Left colon (tissue), 2 donors: ENCODE results near the gene PIK3C2G. TPM values are rescaled to one million over a fixed set of nuclear protein-coding genes. Genes with fewer than 3 reads are reported as not detected.
"Not testable (repeated sequence)": the region's sequence is repeated elsewhere in the genome, so short reads cannot be mapped to it uniquely, and the experiment has no call there.

Source experiments
- ATAC-seq: fragments of 200-7000 bp; cut with Tn5 transposase; one replicate; pipeline ENCODE4 v1.9.1; 2020; ENCODE audit warnings: mild to moderate bottlenecking, moderate library complexity
- DNase-seq, 2 donors: peaks; one replicate each; pipeline ENCODE4 v3.0.0-alpha.2; 2020
- intact Hi-C, 2 donors: fragments of 100-400 bp; cut with DNase I in 1 of 2; cut with micrococcal nuclease in 1 of 2; formaldehyde crosslinking; loops; one replicate each; pipeline versions ENCODE4 v1.11.2 to v1.14.0; 2022; cut with DNase I, micrococcal nuclease
- long read RNA-seq: library from polyadenylated mRNA; unstranded; transcript quantifications from one replicate; pipeline ENCODE4 v2.0.0, GENCODE V29; 2021
- total RNA-seq, 2 donors: library from RNA; stranded (reverse); fragmentation: NEBNext Ultra II Directional; extraction: Animal tissue kit (Norgen Biotek cat#: 25700); gene quantifications; one replicate each; pipeline ENCODE4 v1.2.1, GENCODE V29; 2021
- donor health status: DM: no; HTN: no; CAD: no.
- donor health status: DM: yes; HTN: yes; CAD: no.

Gene PIK3C2G, protein sequence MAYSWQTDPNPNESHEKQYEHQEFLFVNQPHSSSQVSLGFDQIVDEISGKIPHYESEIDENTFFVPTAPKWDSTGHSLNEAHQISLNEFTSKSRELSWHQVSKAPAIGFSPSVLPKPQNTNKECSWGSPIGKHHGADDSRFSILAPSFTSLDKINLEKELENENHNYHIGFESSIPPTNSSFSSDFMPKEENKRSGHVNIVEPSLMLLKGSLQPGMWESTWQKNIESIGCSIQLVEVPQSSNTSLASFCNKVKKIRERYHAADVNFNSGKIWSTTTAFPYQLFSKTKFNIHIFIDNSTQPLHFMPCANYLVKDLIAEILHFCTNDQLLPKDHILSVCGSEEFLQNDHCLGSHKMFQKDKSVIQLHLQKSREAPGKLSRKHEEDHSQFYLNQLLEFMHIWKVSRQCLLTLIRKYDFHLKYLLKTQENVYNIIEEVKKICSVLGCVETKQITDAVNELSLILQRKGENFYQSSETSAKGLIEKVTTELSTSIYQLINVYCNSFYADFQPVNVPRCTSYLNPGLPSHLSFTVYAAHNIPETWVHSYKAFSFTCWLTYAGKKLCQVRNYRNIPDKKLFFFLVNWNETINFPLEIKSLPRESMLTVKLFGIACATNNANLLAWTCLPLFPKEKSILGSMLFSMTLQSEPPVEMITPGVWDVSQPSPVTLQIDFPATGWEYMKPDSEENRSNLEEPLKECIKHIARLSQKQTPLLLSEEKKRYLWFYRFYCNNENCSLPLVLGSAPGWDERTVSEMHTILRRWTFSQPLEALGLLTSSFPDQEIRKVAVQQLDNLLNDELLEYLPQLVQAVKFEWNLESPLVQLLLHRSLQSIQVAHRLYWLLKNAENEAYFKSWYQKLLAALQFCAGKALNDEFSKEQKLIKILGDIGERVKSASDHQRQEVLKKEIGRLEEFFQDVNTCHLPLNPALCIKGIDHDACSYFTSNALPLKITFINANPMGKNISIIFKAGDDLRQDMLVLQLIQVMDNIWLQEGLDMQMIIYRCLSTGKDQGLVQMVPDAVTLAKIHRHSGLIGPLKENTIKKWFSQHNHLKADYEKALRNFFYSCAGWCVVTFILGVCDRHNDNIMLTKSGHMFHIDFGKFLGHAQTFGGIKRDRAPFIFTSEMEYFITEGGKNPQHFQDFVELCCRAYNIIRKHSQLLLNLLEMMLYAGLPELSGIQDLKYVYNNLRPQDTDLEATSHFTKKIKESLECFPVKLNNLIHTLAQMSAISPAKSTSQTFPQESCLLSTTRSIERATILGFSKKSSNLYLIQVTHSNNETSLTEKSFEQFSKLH (N-terminal part only)
- total RNA-seq = under 1 TPM; 0.56 to 0.89 TPM
- long read RNA-seq = 0 reads

DNA sequence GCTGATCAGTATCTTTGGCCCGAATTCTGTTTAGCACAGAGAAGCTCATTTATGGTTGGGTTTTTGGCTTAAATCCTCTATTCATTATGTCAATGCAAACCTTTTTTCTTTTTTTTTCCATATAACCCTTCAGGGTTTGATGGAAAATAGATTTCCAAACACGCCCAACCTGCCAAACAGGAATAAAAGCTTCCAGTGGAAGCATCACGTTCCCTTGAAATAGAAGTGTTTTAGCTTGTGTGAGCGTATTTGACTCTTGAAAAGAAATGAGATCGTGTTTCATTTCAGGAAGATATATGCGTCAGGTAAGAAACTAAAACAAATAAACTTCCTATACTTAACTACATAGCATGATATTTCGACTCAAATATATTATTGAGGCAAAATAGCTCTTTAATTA is at the start of gene PIK3C2G:
TSS of gene PIK3C2G (plus strand) at position 246 of the 400 bp plus-strand sequence. CDS start 20,564 bp downstream, outside the sequence.
- DNase-seq = no peak
- intact Hi-C loops = no loop called here
- ATAC-seq = no peak

DNA sequence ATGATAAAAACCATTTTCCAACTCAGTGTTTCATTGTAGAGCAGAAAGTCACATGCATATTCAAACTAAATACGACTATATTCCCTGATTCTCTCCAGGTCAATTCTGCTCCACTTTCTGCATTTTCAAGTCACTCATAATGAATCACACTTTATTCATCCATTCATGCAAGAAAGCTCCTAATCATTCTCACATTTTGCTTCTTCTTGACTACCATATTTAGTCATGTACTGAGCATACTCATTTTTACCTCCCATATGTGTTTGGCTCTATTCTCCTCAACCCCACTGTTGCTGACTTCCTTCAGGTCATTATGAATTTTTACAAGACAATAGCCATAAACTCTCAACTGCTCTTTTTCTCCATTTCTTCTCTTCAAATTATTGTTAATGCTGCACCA is 43.4 kb upstream of the PIK3C2G start:
- no peak for DNase-seq
- intact Hi-C loops = no loop called here
- no peak for ATAC-seq

DNA sequence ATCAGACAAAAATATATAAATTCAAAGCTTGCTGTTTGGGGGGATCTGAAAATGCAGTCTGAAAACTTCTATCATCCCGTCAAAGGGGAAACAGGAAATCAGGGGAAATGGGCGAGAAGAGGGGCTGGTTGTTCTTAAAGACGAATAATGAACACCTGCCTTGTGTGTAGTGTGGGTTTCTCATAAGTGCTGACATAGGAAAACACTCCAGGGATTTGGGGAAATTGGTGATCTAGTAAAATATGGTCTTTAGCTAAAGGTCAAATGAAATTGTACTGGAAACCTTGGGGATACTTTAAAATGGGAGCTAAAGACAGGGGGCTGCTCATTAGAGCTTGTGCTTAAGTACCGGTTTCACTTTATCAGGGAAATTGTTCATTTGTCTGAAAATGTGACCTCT is 39.6 kb upstream of the PIK3C2G start:
- intact Hi-C loops = no loop called here
- DNase-seq (no peak), ATAC-seq (no peak)

DNA sequence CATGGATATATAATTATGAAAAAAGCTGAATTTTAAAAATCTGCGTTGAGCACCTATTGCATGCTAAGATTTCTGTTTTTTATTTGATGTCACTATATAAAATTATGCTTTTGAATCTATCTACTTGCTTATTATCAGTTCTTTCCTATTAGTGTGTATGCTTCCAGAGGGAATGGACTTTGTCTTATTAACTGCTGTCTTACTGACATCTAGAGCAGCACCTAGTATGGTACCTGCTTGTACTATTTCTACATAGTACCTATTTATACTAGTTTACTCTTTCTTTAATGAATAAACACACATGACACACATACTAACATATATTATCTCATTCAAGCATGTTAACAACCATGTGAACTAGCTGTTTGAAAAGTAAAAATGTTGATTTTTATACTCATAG is 38.6 kb upstream of the PIK3C2G start:
- intact Hi-C loops = no loop called here
- no peak for ATAC-seq

DNA sequence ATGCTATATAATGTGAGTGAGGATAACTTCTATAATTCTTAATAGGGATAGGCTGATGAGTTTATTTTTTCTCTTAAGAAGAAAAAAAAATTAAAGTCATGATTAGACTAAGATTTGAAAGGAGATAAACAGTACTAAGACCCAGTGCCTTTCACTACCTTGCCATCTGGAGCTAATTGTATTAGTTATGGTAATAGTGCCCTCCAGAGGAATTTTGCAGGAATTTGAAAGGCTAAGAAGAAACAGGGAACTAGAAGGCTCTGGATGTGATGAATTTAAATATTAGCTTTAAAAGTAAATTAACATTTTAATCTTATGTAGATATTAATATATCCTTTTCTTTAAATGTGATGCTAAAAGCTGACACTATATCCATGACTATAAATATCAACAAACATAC is 36.6 kb upstream of the PIK3C2G start:
- ATAC-seq = peak; percentile 71
- intact Hi-C loops = no loop called here
- DNase-seq = no peak

More for the DNA sequence above, 38.6 kb upstream of the PIK3C2G start:
- DNase-seq = no peak

DNA sequence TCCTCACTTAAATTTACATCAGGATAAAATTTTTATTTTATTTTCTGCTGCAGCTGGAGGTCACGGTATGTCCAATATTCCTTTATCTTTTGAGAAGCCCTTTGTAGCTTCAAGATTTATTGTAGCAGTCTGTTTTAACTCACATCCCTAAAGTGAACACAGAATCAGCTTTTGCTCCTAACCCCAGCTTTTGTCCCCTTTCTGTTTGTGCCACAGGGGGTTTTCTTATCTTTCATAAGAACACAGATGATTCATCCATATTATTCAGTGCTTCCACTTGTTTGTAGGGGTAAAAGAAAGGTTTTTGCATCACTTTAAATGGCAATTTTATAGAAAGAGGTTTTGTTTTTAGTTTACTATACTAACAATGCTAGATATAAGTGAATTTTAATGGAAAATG is 21.8 kb upstream of the PIK3C2G start:
- intact Hi-C loops = no loop called here
- DNase-seq (no peak), ATAC-seq (no peak)

DNA sequence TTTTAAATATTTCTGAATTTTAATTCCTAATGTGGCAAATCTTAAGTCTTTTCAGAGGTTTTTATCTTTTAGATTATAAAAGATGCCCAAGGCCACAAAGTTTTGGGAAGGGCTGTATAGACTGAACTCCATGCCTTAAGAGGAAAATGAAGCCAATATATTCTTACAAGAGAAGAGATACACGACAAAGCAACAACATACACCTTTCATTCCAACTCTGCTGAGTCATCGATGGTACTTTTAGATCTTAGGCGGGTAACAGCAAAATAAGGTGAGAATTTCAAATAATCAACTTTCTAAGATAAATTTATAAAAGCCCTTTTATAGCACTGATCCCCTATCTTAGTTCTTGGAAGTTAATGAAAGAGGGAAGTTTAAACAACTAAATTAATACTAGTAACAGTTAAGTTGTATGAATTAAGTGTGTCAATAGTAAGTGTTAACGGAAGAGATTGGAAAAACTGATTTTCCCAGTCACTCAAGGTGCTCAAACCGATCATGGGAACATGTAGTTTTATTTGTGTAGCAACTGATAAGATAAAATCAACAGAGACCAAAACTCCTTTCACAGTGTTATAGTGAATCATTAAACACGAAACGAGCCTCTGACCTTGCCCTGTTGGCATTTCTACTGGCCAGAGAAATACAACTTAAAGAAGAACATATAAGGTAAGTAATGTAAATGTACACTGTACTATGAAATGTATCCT is 18.8 kb upstream of the PIK3C2G start:
- DNase-seq (peak in 1 of 2 donors; percentile 29), ATAC-seq (peak; percentile 97)
- intact Hi-C loops = no loop called here

DNA sequence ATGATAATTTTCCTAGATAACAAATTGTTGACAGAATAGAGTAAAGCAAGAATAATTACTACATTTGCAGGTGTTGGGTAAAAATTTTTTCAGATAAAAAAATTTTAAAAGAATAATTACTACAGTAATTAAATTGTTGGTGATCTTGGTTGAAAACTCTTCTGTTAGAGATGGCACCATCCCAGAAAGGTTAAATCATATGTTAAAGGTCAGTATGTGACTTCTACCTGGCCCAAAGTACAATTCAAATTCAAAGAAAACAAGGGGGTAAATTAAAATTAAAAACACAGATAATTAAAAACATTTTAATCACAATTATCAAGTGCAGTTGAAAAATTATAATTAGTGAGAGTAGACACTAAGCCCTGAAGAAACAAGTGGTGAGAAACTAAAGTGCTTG is 18.1 kb upstream of the PIK3C2G start:
- no peak for DNase-seq
- no peak for ATAC-seq
- intact Hi-C loops = no loop called here

DNA sequence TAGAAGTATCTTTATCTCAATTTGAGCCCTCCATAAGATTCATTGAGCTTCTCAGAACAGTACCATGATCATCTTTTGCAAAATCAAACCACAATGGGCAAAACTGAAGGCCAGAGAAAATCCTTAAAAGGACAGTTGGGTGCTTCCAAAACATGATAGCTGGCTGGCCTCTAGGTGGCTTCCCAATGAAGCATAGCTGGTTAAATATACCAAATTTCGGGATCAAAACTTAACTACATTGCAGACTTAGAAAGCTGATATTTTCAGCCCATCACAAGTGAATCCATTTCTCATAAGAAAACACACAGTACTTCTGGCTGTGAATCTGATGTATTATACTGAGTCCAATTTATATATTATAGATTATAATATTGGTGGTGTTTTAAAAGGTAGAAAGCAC is 15.3 kb upstream of the PIK3C2G start:
- no peak for ATAC-seq
- intact Hi-C loops = no loop called here
- DNase-seq = no peak

DNA sequence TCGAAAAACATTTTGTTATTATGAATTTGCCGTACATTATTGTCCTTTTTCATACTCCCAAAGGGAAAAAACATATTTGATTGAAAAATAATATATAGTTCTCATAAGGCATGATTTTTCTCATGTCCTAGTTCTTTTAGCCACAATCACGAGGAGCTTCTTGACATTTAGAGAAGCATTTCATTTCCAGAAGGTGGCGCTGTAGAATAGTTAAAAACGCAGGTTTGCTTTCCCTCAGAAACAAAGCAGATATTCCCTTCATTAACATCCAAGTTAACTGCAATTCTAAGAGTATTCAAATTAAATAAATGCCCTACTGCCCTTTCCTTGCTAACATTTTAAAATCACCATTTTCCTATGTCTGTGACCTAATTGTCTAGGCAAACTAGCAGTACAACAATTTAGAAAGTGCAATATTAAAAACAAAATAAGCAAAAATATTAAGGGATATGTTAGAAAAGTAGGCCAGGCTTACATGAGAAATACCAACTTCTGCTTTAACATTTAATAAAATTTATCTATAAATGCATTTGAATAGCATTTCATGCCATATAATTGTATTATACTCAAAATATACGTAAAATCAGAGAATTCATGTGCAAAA is 10.9 kb upstream of the PIK3C2G start:
- ATAC-seq (peak; percentile 44), DNase-seq (no peak)
- intact Hi-C loops = no loop called here

DNA sequence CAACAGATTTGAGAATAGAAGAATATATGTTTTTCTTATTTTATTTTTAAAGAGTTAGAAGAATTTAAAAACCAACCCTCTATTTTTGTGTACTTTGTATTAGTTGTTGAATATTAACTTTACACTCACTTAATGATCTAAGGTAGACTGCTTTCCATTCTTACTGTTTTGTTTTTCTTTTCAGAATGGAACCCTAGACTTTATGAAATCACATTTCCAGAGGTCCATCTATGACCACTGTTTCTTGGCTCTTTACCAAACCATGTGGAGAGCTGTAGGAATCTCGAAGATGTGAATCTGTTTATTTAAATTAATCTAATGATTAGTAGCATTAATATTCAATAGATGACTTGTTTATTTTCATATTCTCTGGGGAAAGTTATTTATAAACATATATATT is 7.2 kb upstream of the PIK3C2G start:
- ATAC-seq = no peak
- intact Hi-C loops = no loop called here
- no peak for DNase-seq

DNA sequence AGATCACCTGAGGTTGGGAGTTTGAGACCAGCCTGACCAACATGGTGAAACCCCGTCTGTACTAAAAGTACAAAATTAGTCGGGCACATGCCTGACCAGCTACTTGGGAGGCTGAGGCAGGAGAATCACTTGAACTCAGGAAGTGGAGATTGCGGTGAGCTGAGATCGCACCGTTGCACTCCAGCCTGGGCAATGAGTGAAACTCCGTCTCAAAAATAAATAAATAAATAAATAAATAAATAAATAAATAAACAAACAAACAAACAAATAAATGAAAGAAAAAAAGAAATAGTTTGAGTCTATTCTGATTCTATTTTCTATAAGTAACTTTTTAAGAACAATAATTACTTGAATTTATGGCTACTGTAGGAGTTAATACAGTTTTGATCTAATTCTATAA is 6.3 kb upstream of the PIK3C2G start:
- DNase-seq, ATAC-seq, intact Hi-C loops: not testable (repeated sequence)

DNA sequence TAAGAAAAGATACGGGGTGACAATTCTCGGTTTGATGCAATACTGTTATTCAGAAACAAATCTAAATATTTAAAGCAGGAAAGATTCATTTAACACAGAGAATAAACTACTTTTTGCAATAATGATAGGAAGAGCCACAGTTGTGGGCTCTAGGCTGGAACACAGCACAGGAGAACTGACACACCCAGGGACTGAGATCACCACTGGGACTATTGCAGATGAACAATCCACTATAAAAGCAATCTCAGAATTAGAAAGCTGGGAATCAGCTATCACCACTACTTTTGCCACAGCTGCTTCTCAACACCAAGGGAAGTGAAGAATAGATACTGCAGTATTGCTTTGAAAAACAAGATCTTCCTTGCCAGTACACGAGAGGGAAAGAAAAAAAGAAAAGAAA is 4.1 kb upstream of the PIK3C2G start:
- ATAC-seq (no peak), DNase-seq (no peak)
- intact Hi-C loops = no loop called here

DNA sequence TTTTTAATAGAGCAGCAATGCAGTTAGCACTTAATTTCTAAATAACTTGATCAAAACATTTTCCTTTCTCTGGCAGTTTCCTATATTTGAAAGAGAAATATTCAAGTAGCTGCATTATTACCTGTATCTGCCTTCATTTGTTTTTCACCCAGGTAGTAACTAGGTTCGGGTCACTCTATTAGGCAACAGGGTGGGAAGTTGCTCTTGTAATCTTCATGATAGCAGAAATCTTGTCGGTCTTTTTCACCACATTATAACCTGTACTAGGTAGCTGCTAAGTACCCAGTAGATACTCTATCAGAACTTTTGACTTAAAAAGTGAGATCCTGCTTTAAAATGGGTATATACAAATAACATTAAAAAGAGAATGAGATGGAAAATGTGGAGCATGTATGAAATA is 2.4 kb upstream of the PIK3C2G start:
- ATAC-seq = no peak
- DNase-seq = no peak
- intact Hi-C loops = no loop called here

DNA sequence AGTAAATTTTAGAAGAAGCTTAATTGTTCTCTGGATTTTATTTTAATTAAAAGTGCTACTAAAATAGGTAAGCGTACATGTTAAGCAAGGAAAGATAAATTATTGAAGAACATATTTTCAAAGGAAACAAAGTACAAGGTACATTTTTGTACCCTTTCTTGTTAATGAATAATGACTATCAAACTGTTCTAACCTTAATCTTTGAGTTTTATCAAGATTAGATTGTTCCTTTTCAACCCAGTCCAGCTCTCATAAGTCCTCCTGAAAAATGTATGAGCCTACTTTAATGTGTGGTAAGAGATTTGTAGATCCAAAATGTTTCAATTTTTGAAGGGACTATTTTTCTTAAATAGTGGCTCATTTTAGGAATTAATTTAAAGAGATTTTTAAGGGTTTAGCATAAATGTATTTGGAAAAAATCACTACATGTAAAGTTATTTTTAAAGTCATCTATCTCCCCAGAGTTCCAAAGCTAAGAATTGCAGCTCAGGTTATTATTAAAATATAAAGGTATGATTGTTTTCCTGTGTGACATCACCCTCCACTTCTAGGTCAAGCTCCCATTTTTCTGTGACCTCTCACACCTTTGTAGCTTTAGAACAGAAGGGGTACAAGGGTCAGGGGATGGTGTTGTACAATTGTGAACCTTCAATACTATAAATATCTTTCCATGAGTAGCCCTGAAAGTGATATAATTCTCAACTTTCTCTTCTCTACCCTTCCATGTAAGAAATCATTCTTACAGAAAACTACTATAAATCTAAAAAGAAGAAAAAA is 1.2 kb upstream of the PIK3C2G start:
- no peak for DNase-seq
- ATAC-seq = no peak
- intact Hi-C loops = no loop called here

DNA sequence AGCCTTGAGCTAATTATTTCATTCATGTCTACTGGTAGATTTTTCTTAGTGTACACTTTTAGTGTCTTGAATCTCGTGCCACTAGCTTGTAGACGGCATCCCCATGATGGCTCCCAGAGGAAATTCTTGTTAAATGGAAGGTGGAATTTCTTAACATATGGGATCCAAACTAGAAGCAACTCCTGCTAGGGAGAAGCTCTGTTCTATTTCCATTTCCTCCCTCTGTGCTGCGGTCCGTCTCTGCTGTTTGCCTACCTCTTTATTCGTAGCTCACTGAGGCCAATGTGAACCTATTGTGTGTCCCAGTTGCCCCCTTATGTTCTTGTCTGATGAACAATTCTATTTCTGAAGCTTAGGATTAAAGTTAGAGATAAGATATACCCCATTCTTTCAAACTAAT is 588 bp downstream of the PIK3C2G start:
- DNase-seq (no peak), ATAC-seq (no peak)
- intact Hi-C loops = no loop called here

DNA sequence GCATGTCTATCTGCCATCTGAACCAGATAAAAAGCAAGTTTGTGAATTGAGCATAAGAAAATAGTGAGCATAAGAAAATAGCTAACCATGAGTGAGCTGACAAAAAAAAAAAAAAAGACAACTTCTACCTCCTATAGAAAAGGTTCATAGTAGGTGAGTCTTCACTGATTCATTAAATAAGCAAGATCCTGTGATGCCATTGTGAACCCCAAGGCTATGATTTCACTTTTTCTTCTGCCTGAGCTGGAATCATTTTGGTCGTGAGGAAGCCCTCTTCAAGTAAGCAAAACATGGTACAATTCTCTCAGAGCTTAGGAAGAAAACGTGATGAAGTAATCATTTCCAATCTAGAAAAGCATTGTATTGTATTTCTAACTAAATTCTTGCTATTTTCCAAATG is 1.2 kb downstream of the PIK3C2G start:
- no peak for DNase-seq
- intact Hi-C loops = no loop called here
- no peak for ATAC-seq
